GM21717 (cell line): Measurements from ENCODE around the gene COL16A1.

ENCODE experiments used
- ATAC-seq: cut with Tn5 transposase; IDR thresholded peaks from one replicate; pipeline ENCODE4 v1.9.1; 2021; ENCODE audit warnings: mild to moderate bottlenecking, moderate library complexity; ENCODE audit not compliant: unreplicated experiment

Gene COL16A1

GRCh38 chr1:31689379-31689778 lies 14.4 kb downstream of the COL16A1 start:
- ATAC-seq, result no peak

- no peak for ATAC-seq
These were observed 15.4 kb downstream of the COL16A1 start for GRCh38 chr1:31688233-31688918.

- no peak for ATAC-seq
These were observed 16.2 kb downstream of the COL16A1 start for GRCh38 chr1:31687601-31688000.

GRCh38 chr1:31685795-31686194 lies 18.0 kb downstream of the COL16A1 start:
- no peak for ATAC-seq

- ATAC-seq, result no peak
These were observed 19.8 kb downstream of the COL16A1 start for GRCh38 chr1:31683997-31684396.

- no peak for ATAC-seq
These were observed 22.4 kb downstream of the COL16A1 start for GRCh38 chr1:31681415-31681814.

GRCh38 chr1:31679676-31680230 lies 24.1 kb downstream of the COL16A1 start:
- no peak for ATAC-seq

GRCh38 chr1:31679091-31679490 lies 24.7 kb downstream of the COL16A1 start:
- ATAC-seq, result no peak

- no peak for ATAC-seq
These were observed 25.1 kb downstream of the COL16A1 start for GRCh38 chr1:31678681-31679080.

GRCh38 chr1:31677949-31678348 lies 25.9 kb downstream of the COL16A1 start:
- no peak for ATAC-seq

GRCh38 chr1:31677401-31677800 lies 26.4 kb downstream of the COL16A1 start:
- no peak for ATAC-seq

GRCh38 chr1:31675756-31676155 lies 28.1 kb downstream of the COL16A1 start:
- ATAC-seq, result no peak

- ATAC-seq, result no peak
These were observed 28.7 kb downstream of the COL16A1 start for GRCh38 chr1:31675161-31675560.

GRCh38 chr1:31674626-31675025 lies 29.2 kb downstream of the COL16A1 start:
- ATAC-seq, result no peak

GRCh38 chr1:31673433-31673832 lies 30.4 kb downstream of the COL16A1 start:
- ATAC-seq, result no peak

- ATAC-seq, result no peak
These were observed 30.8 kb downstream of the COL16A1 start for GRCh38 chr1:31672986-31673385.

- ATAC-seq, result no peak
These were observed 32.1 kb downstream of the COL16A1 start for GRCh38 chr1:31671561-31672201.

GRCh38 chr1:31671147-31671546 lies 32.7 kb downstream of the COL16A1 start:
- no peak for ATAC-seq

GRCh38 chr1:31670593-31670964 lies 33.2 kb downstream of the COL16A1 start:
- no peak for ATAC-seq

GRCh38 chr1:31669786-31670592 lies 33.8 kb downstream of the COL16A1 start:
- no peak for ATAC-seq

- ATAC-seq, result no peak
These were observed 34.4 kb downstream of the COL16A1 start for GRCh38 chr1:31669433-31669785.
